ENCODE measurements around the gene RWDD2A.

RWDD2A gene

DNA sequence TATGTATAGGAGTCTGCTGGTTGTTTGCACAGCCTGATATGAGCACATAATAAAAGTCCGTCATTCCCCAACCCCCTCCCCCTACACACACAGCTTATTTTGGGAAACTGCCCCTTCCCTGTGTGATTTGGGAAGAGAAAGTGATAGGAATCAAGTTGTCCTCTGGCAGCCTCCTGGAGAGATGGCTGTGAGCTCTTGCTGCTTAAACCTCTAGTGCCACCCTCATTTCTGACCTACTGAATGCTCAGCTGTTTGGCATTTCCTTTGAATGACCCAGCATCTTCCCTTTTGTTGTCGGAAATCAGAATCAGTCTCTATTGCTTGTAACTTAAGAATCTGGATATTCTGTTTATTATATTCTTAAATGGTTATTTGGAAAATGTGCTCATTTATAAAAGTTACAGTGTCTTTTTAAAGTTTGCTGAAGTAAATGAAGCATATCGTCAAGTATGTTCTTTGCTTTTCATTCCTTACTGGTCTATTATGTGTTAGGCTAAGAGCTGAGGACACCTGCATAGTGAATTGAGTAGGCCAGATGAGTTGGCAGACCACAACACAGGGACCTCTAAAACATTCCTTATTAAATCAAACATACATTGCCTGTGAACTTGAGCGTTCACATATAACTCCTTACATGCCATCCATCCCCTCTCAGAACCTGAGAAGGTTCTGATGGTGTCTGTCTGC lies 5.5 kb downstream of the RWDD2A start:
- DNase-seq (ENCODE audit: low read depth in 3 of 3) = no peak

DNA sequence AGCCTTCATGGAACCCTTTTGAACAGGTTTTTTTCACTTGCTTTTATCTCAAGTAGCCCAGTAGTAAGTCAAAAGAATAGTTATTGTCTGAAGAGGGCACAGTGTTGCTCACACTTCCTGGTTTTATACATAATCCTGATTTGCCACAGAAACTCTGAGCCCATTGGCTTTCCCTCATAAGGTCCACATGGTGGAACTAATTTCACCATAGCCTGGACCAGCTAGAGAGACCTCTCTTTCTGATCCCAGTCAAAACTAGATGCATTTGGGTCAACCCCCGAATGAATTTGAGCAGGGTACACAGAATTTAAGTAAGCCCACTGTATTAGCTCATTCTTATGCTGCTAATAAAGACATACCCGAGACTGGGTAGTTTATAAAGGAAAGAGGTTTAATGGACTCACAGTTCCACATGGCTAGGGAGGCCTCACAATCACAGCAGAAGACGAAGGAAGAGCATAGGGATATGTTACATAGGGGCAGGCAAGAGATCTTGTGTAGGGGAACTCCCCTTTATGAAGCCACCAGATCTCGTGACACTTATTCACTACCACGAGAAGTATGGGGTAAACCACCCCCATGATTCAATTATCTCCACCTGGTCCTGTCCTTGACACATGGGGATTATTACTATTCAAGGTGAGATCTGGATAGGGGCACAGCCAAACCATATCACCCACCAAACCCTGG lies 6.2 kb downstream of the RWDD2A start:
- no peak for DNase-seq (ENCODE audit: low read depth in 3 of 3)

- DNase-seq (ENCODE audit: low read depth in 3 of 3) = no peak
These were observed 6.7 kb downstream of the RWDD2A start for GRCh38 chr6:83199863-83200225.

DNA sequence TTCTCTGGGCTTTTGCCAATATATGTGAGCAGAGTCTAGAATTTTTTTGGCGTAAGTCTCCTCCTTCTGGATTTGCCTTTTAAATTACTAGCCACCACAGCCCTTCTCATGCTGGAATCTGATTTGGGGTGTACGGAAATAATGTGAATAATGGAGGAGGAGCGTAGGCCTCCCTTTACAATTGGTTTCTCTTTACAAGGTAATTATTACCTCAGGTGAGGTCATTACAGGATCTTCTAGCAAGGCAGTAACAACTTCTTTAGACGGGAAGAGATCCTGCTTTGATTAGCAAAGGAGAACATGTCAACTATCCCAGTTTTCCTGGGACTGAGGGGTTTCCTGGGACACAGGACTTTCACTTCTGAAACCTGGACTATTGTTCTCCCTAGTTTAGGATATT lies 8.9 kb downstream of the RWDD2A start:
- DNase-seq (ENCODE audit: low read depth in 3 of 3) = no peak

GRCh38 chr6:83215131-83216047 lies 22.2 kb downstream of the RWDD2A start:
- DNase-seq (ENCODE audit: low read depth in 3 of 3) = peak; percentile 19 to 40 (median 33)

GRCh38 chr6:83216806-83217205 lies 23.6 kb downstream of the RWDD2A start:
- no peak for DNase-seq (ENCODE audit: low read depth in 3 of 3)

DNA sequence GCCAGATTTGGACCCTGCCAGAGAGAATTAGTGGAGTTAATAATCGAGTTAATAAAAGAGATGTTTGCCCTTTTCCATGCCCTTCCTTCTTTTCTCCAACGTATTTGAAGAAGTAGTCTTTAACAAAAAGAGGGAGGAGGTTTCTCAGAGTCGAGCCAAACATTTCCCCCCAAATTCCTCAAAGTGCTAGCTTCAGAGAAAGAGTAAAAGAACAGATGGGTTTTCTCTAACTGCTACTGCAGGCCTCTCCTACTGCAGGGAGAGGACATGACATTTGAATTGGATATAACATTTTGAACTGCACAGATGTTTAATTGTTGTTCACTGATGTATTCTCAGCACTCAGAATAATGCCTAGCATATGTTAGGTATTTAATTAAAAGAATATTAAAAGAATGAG lies 25.5 kb downstream of the RWDD2A start:
- DNase-seq (ENCODE audit: low read depth in 3 of 3) = no peak

GRCh38 chr6:83220121-83220520 lies 27.0 kb downstream of the RWDD2A start:
- no peak for DNase-seq (ENCODE audit: low read depth in 3 of 3)

DNA sequence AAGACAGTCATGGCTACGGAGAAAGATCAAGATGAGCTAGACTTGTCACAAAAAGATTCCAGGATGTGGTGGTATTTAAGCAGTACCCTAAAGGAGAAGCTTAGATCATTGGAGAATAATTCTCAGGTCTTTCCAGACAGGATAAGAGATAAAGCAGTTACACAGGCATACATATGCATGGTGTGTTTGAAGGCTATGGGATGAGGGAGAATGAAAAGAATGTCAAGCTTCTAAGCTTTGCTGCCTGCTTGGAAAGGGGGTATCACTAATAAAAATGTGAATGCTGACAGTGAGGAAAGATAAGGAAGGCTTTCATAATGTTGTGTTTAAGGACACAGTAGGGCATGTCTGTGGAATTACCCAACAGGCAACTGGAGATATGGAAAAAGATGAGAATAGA lies 28.1 kb downstream of the RWDD2A start:
- no peak for DNase-seq (ENCODE audit: low read depth in 3 of 3)

- DNase-seq (ENCODE audit: low read depth in 3 of 3) = no peak
These were observed 28.8 kb downstream of the RWDD2A start for GRCh38 chr6:83221889-83222479.

- no peak for DNase-seq (ENCODE audit: low read depth in 3 of 3)
These were observed 33.4 kb downstream of the RWDD2A start for GRCh38 chr6:83226517-83226916.

DNA sequence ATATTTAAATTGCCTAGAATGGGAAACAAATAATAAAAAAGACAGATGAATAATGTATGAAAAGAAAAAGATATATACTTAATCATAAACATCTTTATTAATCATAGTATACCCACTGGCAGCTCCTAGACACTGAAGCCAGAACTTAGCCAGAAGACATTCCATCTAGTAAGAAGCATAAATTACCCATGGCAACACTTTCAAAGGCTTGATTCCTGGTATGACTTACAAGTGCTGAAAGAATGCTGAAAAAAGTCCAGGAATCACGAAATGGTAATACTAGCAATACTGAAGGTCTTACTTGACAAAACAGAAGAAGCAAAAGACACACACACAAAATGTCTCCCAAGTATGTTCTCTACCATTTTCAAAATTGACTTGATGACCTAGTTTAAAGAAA lies 38.0 kb downstream of the RWDD2A start:
- DNase-seq (ENCODE audit: low read depth in 3 of 3) = no peak

GRCh38 chr6:83247471-83247870 lies 54.3 kb downstream of the RWDD2A start:
- DNase-seq (ENCODE audit: low read depth in 3 of 3) = no peak

Data from stimulated activated CD4-positive, alpha-beta T cell treated with anti-CD3 and anti-CD28 coated beads, TNF-alpha, amount 100 ng/mL, for 24 hours (primary cell).